Activated naive CD4-positive, alpha-beta T cell treated with anti-CD3 and anti-CD28 coated beads, Interleukin-2, amount 50 U/mL, for 24 hours (primary cell): Measurements from ENCODE around the gene SCNN1G.
"Not testable (repeated sequence)": the region's sequence is repeated elsewhere in the genome, so short reads cannot be mapped to it uniquely, and the experiment has no call there.

Source experiments
- H3K27ac Mint-ChIP-seq: one replicate; pipeline ENCODE4 v1.8.0; 2021; ENCODE audit warnings: mild to moderate bottlenecking, mixed read lengths
- H3K27me3 Mint-ChIP-seq: one replicate; pipeline ENCODE4 v1.8.0; 2021; ENCODE audit warnings: mixed read lengths
- H3K36me3 Mint-ChIP-seq: one replicate; pipeline ENCODE4 v1.8.0; 2021; ENCODE audit warnings: mixed read lengths
- H3K4me1 Mint-ChIP-seq: one replicate; pipeline ENCODE4 v1.8.0; 2021; ENCODE audit warnings: mixed read lengths
- H3K4me3 Mint-ChIP-seq: one replicate; pipeline ENCODE4 v1.8.0; 2021; ENCODE audit warnings: mild to moderate bottlenecking, mixed read lengths
- H3K9me3 Mint-ChIP-seq: one replicate; pipeline ENCODE4 v1.8.0; 2021; ENCODE audit warnings: mixed read lengths

The SCNN1G gene

DNA sequence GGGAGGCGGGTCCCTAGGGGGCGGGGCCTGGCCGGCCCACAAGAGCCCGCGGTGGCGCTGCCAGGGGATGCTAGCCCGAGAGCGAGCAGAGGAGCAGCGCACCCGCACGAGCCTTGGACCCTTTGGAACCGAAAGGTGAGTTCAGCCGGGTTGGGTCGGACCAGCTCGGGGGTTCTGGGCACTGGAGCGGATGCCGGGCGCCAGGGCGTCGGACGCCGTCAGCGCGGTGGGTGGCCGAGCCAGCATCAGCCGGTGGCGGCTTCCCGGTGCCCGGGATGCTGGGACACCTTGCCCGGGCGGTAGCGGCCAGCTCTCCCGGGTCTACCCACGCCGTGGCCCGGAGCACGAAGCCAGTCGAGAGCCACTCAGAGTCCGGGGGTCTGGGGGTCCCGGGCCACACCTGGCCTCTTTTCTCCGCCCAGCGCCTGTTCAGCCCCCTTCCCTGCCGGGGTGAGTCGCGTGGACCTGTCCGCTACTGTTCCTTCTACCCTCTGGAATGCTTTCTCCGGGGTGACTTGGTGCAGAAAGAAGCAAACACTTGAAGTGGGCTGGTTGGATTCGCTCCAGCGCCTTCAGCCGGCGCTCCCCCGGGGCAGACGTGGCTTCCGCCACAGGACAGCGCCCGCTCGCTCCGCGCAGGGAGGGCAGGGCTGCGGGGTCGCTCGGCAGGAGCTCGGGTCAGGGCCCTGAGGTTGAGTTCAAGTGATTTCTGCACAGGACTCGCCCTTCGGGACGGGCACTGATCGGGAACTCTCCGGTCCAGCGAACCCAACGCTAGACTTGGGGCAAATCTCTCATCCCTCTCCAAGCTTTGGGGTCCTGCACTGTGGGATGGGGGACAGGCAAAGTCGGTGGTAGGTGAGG, at the start of gene SCNN1G:
SCNN1G (plus strand) TSS at position 67 of the 864 bp plus-strand sequence. CDS start 3,527 bp downstream, outside the sequence.
- Mint-ChIP-seq H3K4me1 (peaks cover 12% of the 10 kb centered on the region), H3K27me3 (peaks cover 43% of the 10 kb centered on the region), H3K27ac (no peak within 1 kb of the TSS), H3K9me3 (no peaks in the 10 kb centered on the region), H3K4me3 (peak within 1 kb of the TSS; percentile 65), H3K36me3 (no peaks in the 10 kb centered on the region)

DNA sequence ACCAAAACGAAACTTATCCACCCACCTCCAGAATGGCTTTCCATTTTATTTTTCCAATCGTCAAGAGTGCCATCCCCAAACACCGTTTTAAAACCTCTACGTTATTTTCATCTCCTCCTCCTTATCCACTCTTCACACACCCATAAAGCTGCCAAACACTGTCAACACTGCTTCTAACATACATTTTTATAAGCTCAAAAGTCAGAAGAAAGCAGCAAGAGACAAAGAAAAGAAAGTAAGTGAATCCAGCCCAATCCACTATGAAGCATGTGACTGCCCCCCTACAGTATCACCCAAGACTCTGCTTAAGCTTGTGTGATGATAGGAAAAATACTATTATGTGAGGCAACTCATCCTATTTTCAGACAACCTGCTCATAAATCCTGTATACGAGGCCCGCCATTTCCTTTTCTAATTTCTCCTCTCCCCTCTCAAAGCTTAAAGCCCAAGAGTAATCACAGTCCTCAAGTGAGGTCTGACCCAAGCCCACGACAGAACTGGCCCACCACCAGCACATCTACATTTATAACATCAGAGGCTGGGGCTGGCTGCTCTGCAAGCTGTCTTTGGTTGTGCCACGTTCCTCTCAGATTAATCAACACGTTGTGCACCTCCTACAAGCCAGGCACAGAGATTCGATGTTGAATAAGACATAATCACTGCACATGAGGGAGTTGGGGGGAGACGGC, 49.6 kb upstream of the SCNN1G start:
- Mint-ChIP-seq H3K36me3 (peaks cover 16% of the 10 kb centered on the region), H3K9me3 (peaks cover 12% of the 10 kb centered on the region), H3K27ac (no peak overlapping the region), H3K4me1 (peaks cover 12% of the 10 kb centered on the region), H3K4me3 (no peak overlapping the region), H3K27me3 (no peaks in the 10 kb centered on the region)

- H3K36me3 Mint-ChIP-seq: peaks cover 24% of the 10 kb centered on the region
- H3K4me3 Mint-ChIP-seq: no peak overlapping the region
- H3K27ac Mint-ChIP-seq: no peak overlapping the region
- peaks cover 15% of the 10 kb centered on the region for H3K4me1 Mint-ChIP-seq
- H3K9me3 Mint-ChIP-seq: peaks cover 21% of the 10 kb centered on the region
- H3K27me3 Mint-ChIP-seq: no peaks in the 10 kb centered on the region
Observed at GRCh38 chr16:23134274-23134673, 48.3 kb upstream of the SCNN1G start.

DNA sequence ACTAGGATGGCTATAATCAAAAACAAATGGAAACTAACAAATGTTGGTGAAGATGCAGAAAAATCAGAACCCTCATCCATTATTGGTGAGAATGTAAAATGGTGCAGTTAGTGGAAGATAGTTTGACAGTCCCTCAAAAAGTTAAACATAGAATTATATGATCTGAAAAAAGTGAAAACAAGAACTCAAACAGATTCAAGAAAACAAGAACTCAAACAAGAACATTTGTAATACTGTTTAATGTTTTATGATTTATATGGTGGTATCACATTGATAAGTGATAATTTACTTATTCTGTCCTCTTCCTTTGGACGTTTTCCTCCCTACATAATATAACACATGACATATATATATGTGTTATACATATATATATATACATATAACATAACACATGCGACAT, 45.3 kb upstream of the SCNN1G start:
- peaks cover 14% of the 10 kb centered on the region for H3K4me1 Mint-ChIP-seq
- H3K36me3 Mint-ChIP-seq: peaks cover 24% of the 10 kb centered on the region
- peaks cover 21% of the 10 kb centered on the region for H3K9me3 Mint-ChIP-seq
- no peak overlapping the region for H3K4me3 Mint-ChIP-seq
- no peak overlapping the region for H3K27ac Mint-ChIP-seq
- no peaks in the 10 kb centered on the region for H3K27me3 Mint-ChIP-seq

DNA sequence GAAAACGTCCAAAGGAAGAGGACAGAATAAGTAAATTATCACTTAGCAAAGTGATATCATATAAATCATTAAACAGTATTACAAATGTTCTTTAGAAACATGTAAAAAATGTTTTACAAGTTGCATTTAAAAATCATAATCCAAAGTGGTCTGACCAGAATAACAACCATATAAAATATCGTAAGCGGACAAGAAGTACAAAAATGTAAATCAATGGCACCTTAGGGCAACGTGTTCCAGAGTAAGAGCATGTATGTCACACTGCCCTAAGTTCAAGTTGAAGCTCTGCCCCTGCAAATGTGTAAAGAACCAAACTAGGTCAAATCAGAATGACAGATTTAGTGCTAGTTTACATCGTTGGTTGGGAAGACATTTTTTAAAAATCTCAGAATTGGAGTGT, 44.7 kb upstream of the SCNN1G start:
- H3K27me3 Mint-ChIP-seq: no peaks in the 10 kb centered on the region
- H3K27ac Mint-ChIP-seq: no peak overlapping the region
- peaks cover 21% of the 10 kb centered on the region for H3K9me3 Mint-ChIP-seq
- H3K36me3 Mint-ChIP-seq: peaks cover 24% of the 10 kb centered on the region
- H3K4me1 Mint-ChIP-seq: peaks cover 8% of the 10 kb centered on the region
- no peak overlapping the region for H3K4me3 Mint-ChIP-seq

DNA sequence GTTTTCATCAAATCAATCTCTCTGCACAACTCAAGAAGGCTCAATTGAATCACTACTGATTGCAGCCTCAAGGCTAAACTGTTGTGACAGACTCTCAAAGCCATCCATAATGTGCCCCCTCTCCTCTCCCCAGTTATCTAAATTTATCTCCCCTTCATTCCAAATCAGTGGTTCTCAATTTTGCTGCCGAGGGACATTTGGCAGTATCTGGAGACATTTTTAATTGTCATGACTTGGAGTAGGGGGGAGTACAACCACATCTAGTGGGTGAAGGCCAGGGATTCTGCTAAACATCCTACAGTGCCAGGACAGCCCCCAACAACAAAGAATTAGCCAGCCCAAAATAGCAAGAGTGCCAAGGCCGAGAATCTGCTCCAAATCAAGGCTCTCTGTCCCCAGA, 42.4 kb upstream of the SCNN1G start:
- H3K36me3 Mint-ChIP-seq: peaks cover 21% of the 10 kb centered on the region
- no peaks in the 10 kb centered on the region for H3K27me3 Mint-ChIP-seq
- H3K4me3 Mint-ChIP-seq: no peak overlapping the region
- peaks cover 8% of the 10 kb centered on the region for H3K4me1 Mint-ChIP-seq
- peaks cover 21% of the 10 kb centered on the region for H3K9me3 Mint-ChIP-seq
- H3K27ac Mint-ChIP-seq: no peak overlapping the region

GRCh38 chr16:23141033-23141432, 41.5 kb upstream of the SCNN1G start:
- Mint-ChIP-seq H3K9me3 (peaks cover 16% of the 10 kb centered on the region), H3K27ac (no peak overlapping the region), H3K4me1 (peaks cover 12% of the 10 kb centered on the region), H3K27me3 (no peaks in the 10 kb centered on the region), H3K4me3 (no peak overlapping the region), H3K36me3 (peaks cover 14% of the 10 kb centered on the region)

DNA sequence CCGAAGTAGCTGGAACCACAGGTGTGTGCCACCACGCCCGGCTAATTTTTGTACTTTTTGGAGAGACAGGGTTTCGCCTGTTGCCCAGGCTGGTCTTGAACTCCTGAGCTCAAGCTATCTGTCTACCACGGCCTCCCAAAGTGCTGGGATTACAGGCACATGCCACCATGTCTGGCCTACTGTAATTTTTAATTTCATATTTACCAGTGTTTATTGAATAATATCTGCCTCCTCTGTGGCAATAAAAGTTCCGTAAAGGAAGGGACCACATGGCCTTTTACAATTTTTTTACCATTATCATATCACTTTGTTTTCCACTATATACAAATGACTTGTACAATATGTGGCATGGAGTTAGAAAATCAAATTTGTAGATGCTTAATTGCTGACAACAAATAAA, 41.0 kb upstream of the SCNN1G start:
- Mint-ChIP-seq H3K4me1 (peaks cover 12% of the 10 kb centered on the region), H3K27ac (no peak overlapping the region), H3K9me3 (peaks cover 15% of the 10 kb centered on the region), H3K27me3 (no peaks in the 10 kb centered on the region), H3K4me3 (no peak overlapping the region), H3K36me3 (peaks cover 13% of the 10 kb centered on the region)

- peaks cover 12% of the 10 kb centered on the region for H3K4me1 Mint-ChIP-seq
- no peaks in the 10 kb centered on the region for H3K27me3 Mint-ChIP-seq
- no peak overlapping the region for H3K27ac Mint-ChIP-seq
- H3K4me3 Mint-ChIP-seq: no peak overlapping the region
- peaks cover 15% of the 10 kb centered on the region for H3K9me3 Mint-ChIP-seq
- H3K36me3 Mint-ChIP-seq: peaks cover 12% of the 10 kb centered on the region
Observed at GRCh38 chr16:23141959-23142740, 40.4 kb upstream of the SCNN1G start.

- H3K27ac Mint-ChIP-seq: no peak overlapping the region
- H3K27me3 Mint-ChIP-seq: no peaks in the 10 kb centered on the region
- H3K9me3 Mint-ChIP-seq: peaks cover 4% of the 10 kb centered on the region
- peaks cover 16% of the 10 kb centered on the region for H3K4me1 Mint-ChIP-seq
- H3K4me3 Mint-ChIP-seq: no peak overlapping the region
- H3K36me3 Mint-ChIP-seq: peaks cover 5% of the 10 kb centered on the region
Observed at GRCh38 chr16:23143391-23143790, 39.2 kb upstream of the SCNN1G start.

DNA sequence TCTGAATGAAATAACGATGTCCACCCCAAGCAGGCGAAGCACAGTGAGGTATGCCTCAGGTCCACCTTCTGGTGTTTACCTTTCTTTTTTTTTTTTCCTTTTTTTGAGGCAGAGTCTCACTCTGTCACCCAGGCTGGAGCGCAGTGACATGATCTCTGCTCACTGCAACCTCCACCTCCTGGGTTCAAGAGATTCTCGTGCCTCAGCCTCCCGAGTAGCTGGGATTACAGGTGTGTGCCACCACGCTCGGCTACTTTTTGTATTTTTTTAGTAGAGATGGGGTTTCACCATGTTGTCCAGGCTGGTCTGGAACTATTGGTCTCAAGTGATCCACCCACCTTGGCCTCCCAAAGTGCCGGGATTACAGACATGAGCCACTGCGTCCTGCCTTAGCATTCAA, 38.2 kb upstream of the SCNN1G start:
- H3K4me1 Mint-ChIP-seq: peaks cover 12% of the 10 kb centered on the region
- H3K4me3 Mint-ChIP-seq, H3K9me3 Mint-ChIP-seq, H3K27me3 Mint-ChIP-seq, H3K36me3 Mint-ChIP-seq, H3K27ac Mint-ChIP-seq: not testable (repeated sequence)

DNA sequence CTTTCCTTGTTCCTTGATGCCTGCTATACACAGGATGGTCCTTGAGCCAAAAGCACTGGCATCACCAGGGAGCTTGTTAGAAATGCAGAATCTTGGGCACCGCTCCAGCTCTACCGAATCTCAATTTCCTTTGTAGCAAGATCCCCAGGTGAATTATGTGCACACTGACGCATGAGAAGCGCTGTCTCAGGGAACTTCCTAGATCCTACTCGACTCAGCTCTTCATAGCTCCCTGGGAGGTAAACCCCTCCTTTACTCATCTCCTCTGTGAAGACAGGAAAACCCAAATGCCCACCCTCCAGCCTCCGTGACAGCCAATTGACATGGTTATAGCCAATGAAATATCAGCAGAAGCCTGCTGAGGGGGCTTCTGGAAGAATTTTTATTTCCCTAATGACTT, 37.4 kb upstream of the SCNN1G start:
- no peaks in the 10 kb centered on the region for H3K9me3 Mint-ChIP-seq
- H3K4me3 Mint-ChIP-seq: no peak overlapping the region
- no peaks in the 10 kb centered on the region for H3K36me3 Mint-ChIP-seq
- H3K27me3 Mint-ChIP-seq: no peaks in the 10 kb centered on the region
- H3K4me1 Mint-ChIP-seq: peaks cover 19% of the 10 kb centered on the region
- H3K27ac Mint-ChIP-seq: peak overlapping the region; percentile 15

DNA sequence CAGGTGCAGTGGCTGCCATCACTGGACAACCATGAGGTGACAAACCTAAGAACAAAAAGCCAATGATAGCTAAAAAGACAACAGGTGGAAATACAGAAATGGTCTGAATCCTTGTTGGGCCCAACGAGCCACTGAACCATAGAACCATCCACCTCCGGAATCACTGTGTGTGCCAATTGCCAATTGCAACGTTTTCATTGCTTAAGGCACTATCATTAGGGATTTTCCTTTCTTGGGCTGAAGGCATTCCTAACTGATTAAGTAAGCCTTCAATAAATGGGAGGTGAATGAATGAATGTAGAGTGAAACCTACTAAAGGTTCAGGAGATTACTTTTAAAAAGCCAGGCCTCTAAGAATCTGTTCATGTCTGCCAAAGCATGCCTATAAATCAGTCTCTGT, 36.9 kb upstream of the SCNN1G start:
- H3K36me3 Mint-ChIP-seq: no peaks in the 10 kb centered on the region
- H3K27me3 Mint-ChIP-seq: no peaks in the 10 kb centered on the region
- H3K4me3 Mint-ChIP-seq: no peak overlapping the region
- H3K9me3 Mint-ChIP-seq: no peaks in the 10 kb centered on the region
- H3K27ac Mint-ChIP-seq: peak overlapping the region; percentile 15
- H3K4me1 Mint-ChIP-seq: peaks cover 20% of the 10 kb centered on the region

DNA sequence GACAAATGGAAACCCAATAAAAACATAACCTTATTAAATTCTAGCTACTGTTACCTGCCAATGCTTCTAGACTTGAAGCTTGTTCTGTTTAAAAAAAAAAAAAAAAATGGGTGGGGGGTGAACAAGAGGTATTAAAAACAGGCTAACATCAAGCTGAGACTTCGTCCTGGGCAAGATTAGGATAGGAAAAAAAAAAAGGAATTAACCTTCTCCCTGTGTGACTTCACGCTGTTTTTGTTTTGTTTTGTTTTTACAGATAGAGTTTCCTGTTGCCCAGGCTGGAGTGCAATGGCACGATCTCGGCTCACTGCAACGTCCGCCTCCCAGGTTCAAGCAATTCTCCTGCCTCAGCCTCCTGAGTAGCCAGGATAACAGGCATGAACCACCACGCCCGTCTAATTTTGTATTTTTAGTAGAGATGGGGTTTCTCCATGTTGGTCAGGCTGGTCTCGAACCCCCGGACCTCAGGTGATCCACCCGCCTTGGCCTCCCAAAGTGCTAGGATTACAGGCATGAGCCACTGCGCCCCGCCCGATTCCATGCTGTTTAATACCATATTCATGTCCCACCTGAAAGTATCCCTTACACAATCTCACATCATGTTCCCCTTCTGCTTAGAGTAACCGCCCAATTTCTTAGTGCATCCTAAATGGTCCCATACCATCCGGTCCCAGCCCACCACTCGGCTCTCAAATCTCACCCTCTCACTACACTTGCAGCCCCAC, 35.5 kb upstream of the SCNN1G start:
- no peaks in the 10 kb centered on the region for H3K27me3 Mint-ChIP-seq
- H3K36me3 Mint-ChIP-seq: no peaks in the 10 kb centered on the region
- no peak overlapping the region for H3K4me3 Mint-ChIP-seq
- H3K4me1 Mint-ChIP-seq: peaks cover 20% of the 10 kb centered on the region
- no peaks in the 10 kb centered on the region for H3K9me3 Mint-ChIP-seq
- H3K27ac Mint-ChIP-seq: no peak overlapping the region

GRCh38 chr16:23147666-23148065, 34.9 kb upstream of the SCNN1G start:
- no peak overlapping the region for H3K27ac Mint-ChIP-seq
- H3K4me3 Mint-ChIP-seq: peak overlapping the region; percentile 97
- H3K27me3 Mint-ChIP-seq: no peaks in the 10 kb centered on the region
- H3K9me3 Mint-ChIP-seq: no peaks in the 10 kb centered on the region
- no peaks in the 10 kb centered on the region for H3K36me3 Mint-ChIP-seq
- H3K4me1 Mint-ChIP-seq: peaks cover 20% of the 10 kb centered on the region
